ENCODE results near the gene SULT1E1.

GRCh38 chr4:69848028-69848427, 11.9 kb downstream of the SULT1E1 start:
- TF ChIP-seq BHLHE40 (IDR thresholded peaks at IDR 0.05; ENCODE audit: borderline replicate concordance): no peak
- TF ChIP-seq ZNF384 (IDR thresholded peaks at IDR 0.05): no peak
- no peak for TF ChIP-seq SP1 (IDR thresholded peaks at IDR 0.05)
- TF ChIP-seq NFRKB (IDR thresholded peaks at IDR 0.05): no peak
- no peak for TF ChIP-seq TARDBP (IDR thresholded peaks at IDR 0.05)
- TF ChIP-seq SUZ12 (IDR thresholded peaks at IDR 0.05): no peak
- TF ChIP-seq ELF4 (IDR thresholded peaks at IDR 0.05): no peak
- TF ChIP-seq, protein P1, sequence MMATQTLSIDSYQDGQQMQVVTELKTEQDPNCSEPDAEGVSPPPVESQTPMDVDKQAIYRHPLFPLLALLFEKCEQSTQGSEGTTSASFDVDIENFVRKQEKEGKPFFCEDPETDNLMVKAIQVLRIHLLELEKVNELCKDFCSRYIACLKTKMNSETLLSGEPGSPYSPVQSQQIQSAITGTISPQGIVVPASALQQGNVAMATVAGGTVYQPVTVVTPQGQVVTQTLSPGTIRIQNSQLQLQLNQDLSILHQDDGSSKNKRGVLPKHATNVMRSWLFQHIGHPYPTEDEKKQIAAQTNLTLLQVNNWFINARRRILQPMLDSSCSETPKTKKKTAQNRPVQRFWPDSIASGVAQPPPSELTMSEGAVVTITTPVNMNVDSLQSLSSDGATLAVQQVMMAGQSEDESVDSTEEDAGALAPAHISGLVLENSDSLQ (IDR thresholded peaks at IDR 0.05): no peak
- no peak for TF ChIP-seq FOXM1 (IDR thresholded peaks at IDR 0.05; ENCODE audit: borderline replicate concordance)
- no peak for TF ChIP-seq FOXA1 (IDR thresholded peaks at IDR 0.05)

Measured in HEK293T (cell line).